Left lung (tissue), 14 donors: ENCODE results near the gene MUC13. TPM values are rescaled to one million over a fixed set of nuclear protein-coding genes. Genes with fewer than 3 reads are reported as not detected.
A peak's percentile ranks its signal among the peaks of the same experiment; 100 is the strongest.

Experiments used
- ATAC-seq: fragments of 200-7000 bp; cut with Tn5 transposase; one replicate; pipeline ENCODE4 v1.9.1; 2020; ENCODE audit warnings: moderate library complexity
- DNase-seq, 4 donors: peaks; one replicate each; pipeline ENCODE4 v3.0.0-alpha.2; 2013 to 2020
- H3K27ac ChIP-seq, 2 donors: fragments of 200-600 bp; sonication (generic) in 1 of 2; one replicate each; pipeline versions ENCODE4 v1.5.0 to v1.8.0; 2020 to 2021
- H3K27me3 ChIP-seq, 2 donors: fragments of 200-600 bp; sonication (generic) in 1 of 2; one replicate each; pipeline versions ENCODE4 v1.5.0 to v1.8.0; 2020 to 2021
- H3K36me3 ChIP-seq, 2 donors: fragments of 200-600 bp; sonication (generic) in 1 of 2; one replicate each; pipeline versions ENCODE4 v1.5.0 to v1.8.0; 2020 to 2021
- H3K4me1 ChIP-seq, 2 donors: fragments of 200-600 bp; one replicate each; pipeline ENCODE4 v1.8.0; 2021
- H3K4me3 ChIP-seq, 2 donors: fragments of 200-600 bp; sonication (generic) in 1 of 2; one replicate each; pipeline versions ENCODE4 v1.5.0 to v1.8.0; 2020 to 2021; ENCODE audit warnings: mild to moderate bottlenecking in 1 of 2
- H3K9me3 ChIP-seq, 2 donors: fragments of 200-600 bp; sonication (generic) in 1 of 2; one replicate each; pipeline versions ENCODE4 v1.5.0 to v1.8.0; 2020 to 2021
- intact Hi-C, 2 donors: fragments of 100-400 bp; cut with DNase I; formaldehyde crosslinking; loops; one replicate each; pipeline versions ENCODE4 v1.11.2 to v1.14.2; 2022
- long read RNA-seq, 12 donors: library from polyadenylated mRNA in 2 of 12; unstranded in 2 of 12; transcript quantifications; one replicate each; pipeline ENCODE4 v2.0.0 and lab custom pipeline, GENCODE V29; 2019 to 2026
- polyA plus RNA-seq, 6 donors: library from polyadenylated mRNA; unstranded; fragments of 120-200 nt; gene quantifications; one replicate each; pipeline ENCODE4 v1.2.1, GENCODE V29; 2013; ENCODE audit not compliant: insufficient read length in 6 of 6
- total RNA-seq, 2 donors: library from RNA; stranded (reverse); fragmentation: NEBNext Ultra II Directional; extraction: Animal tissue kit (Norgen Biotek cat#: 25700); gene quantifications; one replicate each; pipeline ENCODE4 v1.2.1, GENCODE V29; 2021
- TF ChIP-seq, protein P1 (sequence below), 2 donors: fragments of 200-600 bp; sonication (generic) in 1 of 2; IDR thresholded peaks; one replicate each; pipeline versions ENCODE4 v1.5.0 to v1.8.0; 2021; ENCODE audit warnings: antibody characterized with exemption in 2 of 2
- donor health status: DM: no; HTN: yes; CAD: no.
- donor health status: DM: no; HTN: no; CAD: no.

MUC13 gene, protein sequence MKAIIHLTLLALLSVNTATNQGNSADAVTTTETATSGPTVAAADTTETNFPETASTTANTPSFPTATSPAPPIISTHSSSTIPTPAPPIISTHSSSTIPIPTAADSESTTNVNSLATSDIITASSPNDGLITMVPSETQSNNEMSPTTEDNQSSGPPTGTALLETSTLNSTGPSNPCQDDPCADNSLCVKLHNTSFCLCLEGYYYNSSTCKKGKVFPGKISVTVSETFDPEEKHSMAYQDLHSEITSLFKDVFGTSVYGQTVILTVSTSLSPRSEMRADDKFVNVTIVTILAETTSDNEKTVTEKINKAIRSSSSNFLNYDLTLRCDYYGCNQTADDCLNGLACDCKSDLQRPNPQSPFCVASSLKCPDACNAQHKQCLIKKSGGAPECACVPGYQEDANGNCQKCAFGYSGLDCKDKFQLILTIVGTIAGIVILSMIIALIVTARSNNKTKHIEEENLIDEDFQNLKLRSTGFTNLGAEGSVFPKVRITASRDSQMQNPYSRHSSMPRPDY
- total RNA-seq = under 1 TPM in 1 of 2 donors, not detected in 1; 0.50 TPM
- polyA plus RNA-seq = not detected
- long read RNA-seq, donor 1, partial matches to known transcripts = 0 of 3 reads
- long read RNA-seq, donor 1, other reads (novel, unspliced or antisense) = 0 of 3 reads
- long read RNA-seq, donor 2, partial matches to known transcripts = 0 of 1 reads
- long read RNA-seq, donor 2, other reads (novel, unspliced or antisense) = 0 of 1 reads
- long read RNA-seq, donor 3 = 0 reads
- long read RNA-seq, donor 4 = 0 reads
- long read RNA-seq, donor 5 = 0 reads
- long read RNA-seq, donor 6 = 0 reads
- long read RNA-seq, donor 7 = 0 reads
- long read RNA-seq, donor 8 = 0 reads
- long read RNA-seq, donor 9 = 0 reads
- long read RNA-seq, donor 10 = 0 reads
- long read RNA-seq, donor 11 = 0 reads
- long read RNA-seq, donor 12 = 0 reads

DNA sequence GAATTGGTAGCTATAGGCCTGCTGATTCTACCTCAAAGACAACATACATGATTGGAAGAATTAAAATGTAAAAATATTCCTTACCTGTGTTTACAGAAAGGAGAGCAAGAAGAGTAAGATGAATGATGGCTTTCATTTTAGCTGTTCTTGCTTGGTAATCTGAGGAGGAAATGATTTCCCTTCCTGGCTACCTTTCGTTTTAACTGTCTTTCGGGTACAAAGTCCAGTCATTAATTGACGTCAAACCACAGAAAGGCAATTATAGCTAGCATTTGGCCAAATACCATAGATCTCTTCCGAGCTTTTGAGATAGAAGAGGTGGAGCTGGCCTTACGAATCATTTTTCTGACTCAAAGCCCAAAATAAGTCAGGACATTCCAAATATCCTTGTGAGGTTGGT lies at the start of gene MUC13:
MUC13 (minus strand) TSS at position 175 of the 400 bp plus-strand sequence; CDS start at position 136, 39 bp downstream.
- TF ChIP-seq, protein P1, sequence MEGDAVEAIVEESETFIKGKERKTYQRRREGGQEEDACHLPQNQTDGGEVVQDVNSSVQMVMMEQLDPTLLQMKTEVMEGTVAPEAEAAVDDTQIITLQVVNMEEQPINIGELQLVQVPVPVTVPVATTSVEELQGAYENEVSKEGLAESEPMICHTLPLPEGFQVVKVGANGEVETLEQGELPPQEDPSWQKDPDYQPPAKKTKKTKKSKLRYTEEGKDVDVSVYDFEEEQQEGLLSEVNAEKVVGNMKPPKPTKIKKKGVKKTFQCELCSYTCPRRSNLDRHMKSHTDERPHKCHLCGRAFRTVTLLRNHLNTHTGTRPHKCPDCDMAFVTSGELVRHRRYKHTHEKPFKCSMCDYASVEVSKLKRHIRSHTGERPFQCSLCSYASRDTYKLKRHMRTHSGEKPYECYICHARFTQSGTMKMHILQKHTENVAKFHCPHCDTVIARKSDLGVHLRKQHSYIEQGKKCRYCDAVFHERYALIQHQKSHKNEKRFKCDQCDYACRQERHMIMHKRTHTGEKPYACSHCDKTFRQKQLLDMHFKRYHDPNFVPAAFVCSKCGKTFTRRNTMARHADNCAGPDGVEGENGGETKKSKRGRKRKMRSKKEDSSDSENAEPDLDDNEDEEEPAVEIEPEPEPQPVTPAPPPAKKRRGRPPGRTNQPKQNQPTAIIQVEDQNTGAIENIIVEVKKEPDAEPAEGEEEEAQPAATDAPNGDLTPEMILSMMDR (IDR thresholded peaks at IDR 0.05) = no peak
- Histone ChIP-seq H3K27me3 (no peaks in the 10 kb centered on the region), H3K27ac (no peak within 1 kb of the TSS)

DNA sequence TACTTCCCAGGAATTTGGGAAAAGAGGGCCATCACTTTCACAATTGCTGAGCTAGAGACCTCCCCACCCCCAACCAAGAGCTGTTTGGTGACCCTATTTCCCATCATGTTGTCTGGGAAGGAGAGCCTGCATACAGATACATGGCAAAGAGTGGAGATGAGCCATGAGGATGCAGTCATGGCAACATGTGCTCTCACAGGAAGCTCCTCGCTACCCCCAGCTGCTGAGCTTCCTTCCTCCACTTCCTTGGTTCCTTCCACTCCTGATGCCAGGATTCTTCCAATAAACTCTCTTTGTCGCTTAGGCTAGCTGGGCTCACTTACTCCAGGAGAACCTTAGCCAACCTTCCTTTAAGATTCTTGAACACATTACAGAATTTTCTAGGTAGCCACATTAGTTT lies 48.3 kb upstream of the MUC13 start:
- intact Hi-C loops = no loop called here
- no peak for DNase-seq
- H3K27ac ChIP-seq = peak overlapping the region in 1 of 2 donors; percentile 73
- no peaks in the 10 kb centered on the region for H3K9me3 ChIP-seq
- H3K4me1 ChIP-seq = peaks cover 3 to 48% of the 10 kb centered on the region in 2 donors
- no peak for ATAC-seq
- H3K4me3 ChIP-seq = no peak overlapping the region
- H3K27me3 ChIP-seq = no peaks in the 10 kb centered on the region
- H3K36me3 ChIP-seq = no peaks in the 10 kb centered on the region
- TF ChIP-seq, protein P1 (IDR thresholded peaks at IDR 0.05) = no peak

More for the DNA sequence above, at the start of gene MUC13:
- intact Hi-C loops = loop anchor here in 1 of 2 donors (10.0 kb wide), 1 partner anchor 230 kb away; no protein-coding TSS in a partner anchor
- H3K9me3 ChIP-seq = no peaks in the 10 kb centered on the region
- no peak for DNase-seq
- H3K4me1 ChIP-seq = no peaks in the 10 kb centered on the region
- no peak within 1 kb of the TSS for H3K4me3 ChIP-seq
- ATAC-seq = no peak
- no peaks in the 10 kb centered on the region for H3K36me3 ChIP-seq

DNA sequence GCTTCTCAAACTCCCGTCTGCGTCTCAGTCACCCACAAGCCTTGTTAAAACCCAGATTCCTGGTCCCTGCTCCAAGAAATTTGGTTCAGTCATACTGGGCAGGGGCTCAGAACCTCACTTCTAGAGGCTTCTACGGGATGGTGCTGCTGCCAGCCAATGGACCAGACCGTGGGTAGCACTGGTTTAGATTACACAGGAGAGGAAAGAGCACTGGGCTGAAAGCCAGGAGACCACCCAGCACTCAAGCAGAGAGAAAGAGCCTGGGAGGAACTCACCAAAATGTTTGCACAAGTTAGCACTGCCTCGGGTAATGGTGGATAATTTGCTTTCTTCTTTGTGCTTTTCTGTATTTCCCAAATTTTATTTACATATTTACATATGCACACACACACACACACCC lies 46.9 kb upstream of the MUC13 start:
- H3K27ac ChIP-seq = no peak overlapping the region
- H3K4me3 ChIP-seq = no peak overlapping the region
- ATAC-seq (no peak), DNase-seq (peak in 2 of 4 donors; percentile 19 to 31)
- H3K36me3 ChIP-seq = peaks cover 0 to 5% of the 10 kb centered on the region in 2 donors
- H3K27me3 ChIP-seq = no peaks in the 10 kb centered on the region
- peaks cover 3 to 38% of the 10 kb centered on the region in 2 donors for H3K4me1 ChIP-seq
- intact Hi-C loops = no loop called here
- TF ChIP-seq, protein P1 (IDR thresholded peaks at IDR 0.05) = no peak
- no peaks in the 10 kb centered on the region for H3K9me3 ChIP-seq

DNA sequence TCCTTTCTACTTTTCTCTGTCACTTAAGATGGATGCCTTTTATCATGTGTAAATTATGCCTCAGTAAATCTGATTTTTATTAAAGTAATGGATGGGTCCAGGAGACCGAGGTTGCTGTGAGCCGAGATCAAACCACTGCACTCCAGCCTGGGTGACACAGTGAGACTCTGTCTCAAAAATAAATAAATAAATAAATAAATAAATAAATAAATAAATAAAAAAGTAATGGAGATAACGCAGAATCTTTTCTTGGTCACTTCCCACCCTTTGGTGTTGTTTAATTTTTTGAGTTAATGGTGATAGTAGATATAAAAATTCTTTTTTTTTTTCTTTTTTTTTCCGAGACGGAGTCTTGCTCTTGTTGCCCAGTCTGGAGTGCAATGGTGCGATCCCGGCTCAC lies 44.1 kb upstream of the MUC13 start:
- TF ChIP-seq, protein P1 (IDR thresholded peaks at IDR 0.05) = no peak
- no peaks in the 10 kb centered on the region for H3K27me3 ChIP-seq
- intact Hi-C loops = no loop called here
- H3K36me3 ChIP-seq = peaks cover 0 to 16% of the 10 kb centered on the region in 2 donors
- H3K27ac ChIP-seq = no peak overlapping the region
- H3K4me3 ChIP-seq = no peak overlapping the region
- H3K4me1 ChIP-seq = peaks cover 0 to 11% of the 10 kb centered on the region in 2 donors
- ATAC-seq (no peak), DNase-seq (no peak)
- H3K9me3 ChIP-seq = no peaks in the 10 kb centered on the region
